ENCODE data around the gene PBXIP1. TPM values are rescaled to one million over a fixed set of nuclear protein-coding genes. Genes with fewer than 3 reads are reported as not detected.
A peak's percentile ranks its signal among the peaks of the same experiment; 100 is the strongest.
"Not testable (repeated sequence)": the region's sequence is repeated elsewhere in the genome, so short reads cannot be mapped to it uniquely, and the experiment has no call there.

PBXIP1 gene
- total RNA-seq, 1 donor from 2014 or later: 82.1 TPM

GRCh38 chr1:154911691-154912550 lies 44.0 kb downstream of the PBXIP1 start:
- H3K4me3 Mint-ChIP-seq (ENCODE audit: unreplicated experiment): no peak overlapping the region
- DNase-seq (ENCODE audit: low spot score): no peak
- no peaks in the 10 kb centered on the region for H3K4me1 Mint-ChIP-seq (ENCODE audit: unreplicated experiment)
- peaks cover 18% of the 10 kb centered on the region for H3K36me3 Mint-ChIP-seq (ENCODE audit: low read depth, unreplicated experiment)
- H3K27ac Mint-ChIP-seq (ENCODE audit: unreplicated experiment): no peak overlapping the region
- peaks cover 9% of the 10 kb centered on the region for H3K27me3 Mint-ChIP-seq (ENCODE audit: unreplicated experiment)
- H3K9me3 Mint-ChIP-seq (ENCODE audit: unreplicated experiment): peaks cover 5% of the 10 kb centered on the region
- TF ChIP-seq CTCF (IDR thresholded peaks at IDR 0.05; ENCODE audit: unreplicated experiment): no peak

GRCh38 chr1:154910851-154911250 lies 45.0 kb downstream of the PBXIP1 start:
- no peak for TF ChIP-seq CTCF (IDR thresholded peaks at IDR 0.05; ENCODE audit: unreplicated experiment)
- DNase-seq (ENCODE audit: low spot score): no peak
- Mint-ChIP-seq H3K27me3 (ENCODE audit: unreplicated experiment) (peaks cover 10% of the 10 kb centered on the region), H3K9me3 (ENCODE audit: unreplicated experiment) (peaks cover 5% of the 10 kb centered on the region), H3K4me1 (ENCODE audit: unreplicated experiment) (no peaks in the 10 kb centered on the region), H3K36me3 (ENCODE audit: low read depth, unreplicated experiment) (peaks cover 11% of the 10 kb centered on the region), H3K27ac (ENCODE audit: unreplicated experiment) (no peak overlapping the region), H3K4me3 (ENCODE audit: unreplicated experiment) (no peak overlapping the region)

GRCh38 chr1:154908937-154909336 lies 47.0 kb downstream of the PBXIP1 start:
- Mint-ChIP-seq H3K9me3 (ENCODE audit: unreplicated experiment) (peaks cover 5% of the 10 kb centered on the region), H3K27me3 (ENCODE audit: unreplicated experiment) (peaks cover 10% of the 10 kb centered on the region), H3K4me1 (ENCODE audit: unreplicated experiment) (no peaks in the 10 kb centered on the region), H3K36me3 (ENCODE audit: low read depth, unreplicated experiment) (peaks cover 11% of the 10 kb centered on the region), H3K27ac (ENCODE audit: unreplicated experiment) (peak overlapping the region; percentile 27), H3K4me3 (ENCODE audit: unreplicated experiment) (peak overlapping the region; percentile 24)
- no peak for TF ChIP-seq CTCF (IDR thresholded peaks at IDR 0.05; ENCODE audit: unreplicated experiment)
- DNase-seq (ENCODE audit: low spot score): no peak

- Mint-ChIP-seq H3K27ac (ENCODE audit: unreplicated experiment) (peak overlapping the region; percentile 27), H3K36me3 (ENCODE audit: low read depth, unreplicated experiment) (peaks cover 11% of the 10 kb centered on the region), H3K27me3 (ENCODE audit: unreplicated experiment) (peaks cover 10% of the 10 kb centered on the region)
- H3K4me1 Mint-ChIP-seq (ENCODE audit: unreplicated experiment); H3K9me3 Mint-ChIP-seq (ENCODE audit: unreplicated experiment); DNase-seq (ENCODE audit: low spot score); H3K4me3 Mint-ChIP-seq (ENCODE audit: unreplicated experiment): not testable (repeated sequence)
Observed at GRCh38 chr1:154908129-154908528, 47.8 kb downstream of the PBXIP1 start.

DNA sequence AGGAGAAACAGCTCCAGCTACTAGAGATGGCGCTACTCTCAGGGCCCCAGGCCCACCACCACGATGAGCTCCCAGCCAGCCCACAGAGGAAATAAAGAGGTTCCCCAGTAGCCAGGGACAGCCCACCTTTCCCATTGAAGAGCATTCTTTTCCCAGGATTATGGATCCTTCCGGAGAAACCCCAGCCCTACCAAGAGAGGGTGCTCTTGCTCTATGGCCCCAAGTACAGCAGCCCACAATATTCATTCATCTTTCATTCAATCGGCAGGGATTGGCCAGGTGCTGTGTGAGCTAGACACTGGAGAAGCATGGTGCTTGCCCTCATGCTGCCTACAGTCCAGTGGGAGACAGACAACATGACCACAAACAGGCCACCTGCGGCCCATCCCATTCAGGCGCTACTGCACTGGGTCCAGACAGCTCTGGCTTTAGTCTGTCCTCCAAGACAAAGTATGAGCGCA lies 49.2 kb downstream of the PBXIP1 start:
- Mint-ChIP-seq H3K36me3 (ENCODE audit: low read depth, unreplicated experiment) (peaks cover 11% of the 10 kb centered on the region), H3K4me3 (ENCODE audit: unreplicated experiment) (no peak overlapping the region), H3K27ac (ENCODE audit: unreplicated experiment) (no peak overlapping the region), H3K9me3 (ENCODE audit: unreplicated experiment) (peaks cover 5% of the 10 kb centered on the region), H3K4me1 (ENCODE audit: unreplicated experiment) (no peaks in the 10 kb centered on the region), H3K27me3 (ENCODE audit: unreplicated experiment) (peaks cover 10% of the 10 kb centered on the region)
- TF ChIP-seq CTCF (IDR thresholded peaks at IDR 0.05; ENCODE audit: unreplicated experiment): no peak
- no peak for DNase-seq (ENCODE audit: low spot score)

Data from endothelial cell (in vitro differentiated cells).